Progenitor cell of endocrine pancreas (in vitro differentiated cells): ENCODE measurements around the gene PLCD1. TPM values are rescaled to one million over a fixed set of nuclear protein-coding genes. Genes with fewer than 3 reads are reported as not detected.
"Not testable (repeated sequence)": the region's sequence is repeated elsewhere in the genome, so short reads cannot be mapped to it uniquely, and the experiment has no call there.

Experiments used
- DNase-seq: peaks from one replicate; pipeline ENCODE4 v3.0.0; 2021; ENCODE audit warnings: low spot score; ENCODE audit not compliant: unreplicated experiment
- H3K27ac Mint-ChIP-seq: 2 replicates; pipeline ENCODE4 v1.8.0; 2021; ENCODE audit warnings: mild to moderate bottlenecking, moderate library complexity, mixed read lengths
- H3K27me3 Mint-ChIP-seq: 2 replicates; pipeline ENCODE4 v1.8.0; 2021; ENCODE audit warnings: mixed read lengths
- H3K36me3 Mint-ChIP-seq: 2 replicates; pipeline ENCODE4 v1.8.0; 2022; ENCODE audit warnings: mixed read lengths; ENCODE audit not compliant: insufficient read depth
- H3K4me1 Mint-ChIP-seq: 2 replicates; pipeline ENCODE4 v1.8.0; 2021; ENCODE audit warnings: low read depth, mixed read lengths
- H3K4me3 Mint-ChIP-seq: 2 replicates; pipeline ENCODE4 v1.8.0; 2021; ENCODE audit warnings: low read depth, mild to moderate bottlenecking, moderate library complexity, mixed read lengths
- H3K9me3 Mint-ChIP-seq: 2 replicates; pipeline ENCODE4 v1.8.0; 2021; ENCODE audit warnings: low read depth, mixed read lengths
- total RNA-seq: library from RNA; stranded (reverse); gene quantifications from 2 replicates; pipeline ENCODE4 v1.2.1, GENCODE V29; 2021
- TF ChIP-seq, protein P1 (sequence below): fragments of 200-600 bp; sonication (generic); IDR thresholded peaks from one replicate; pipeline ENCODE4 v1.5.0; 2021; ENCODE audit warnings: antibody characterized with exemption, mild to moderate bottlenecking; ENCODE audit not compliant: unreplicated experiment

The PLCD1 gene
- total RNA-seq, 1 donor from 2014 or later, result 30.0 TPM

DNA sequence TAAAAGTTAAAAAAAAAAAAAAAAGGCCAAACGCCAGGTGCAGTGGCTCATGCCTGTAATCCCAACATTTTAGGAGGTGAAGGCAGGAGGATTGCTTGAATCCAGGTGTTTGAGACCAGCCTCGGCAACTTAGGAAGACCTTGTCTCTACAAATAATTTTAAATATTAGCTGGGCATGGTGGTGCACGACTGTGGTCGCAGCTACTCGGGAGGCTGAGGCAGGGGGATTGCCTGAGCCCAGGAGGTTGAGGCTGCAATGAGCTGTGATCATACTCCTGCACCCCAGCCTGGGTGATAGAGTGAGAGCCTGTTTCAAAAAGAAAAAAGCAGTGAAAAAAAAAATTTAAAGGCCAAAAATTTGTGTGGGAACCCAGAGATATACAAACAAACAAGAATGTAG lies 6.8 kb upstream of the PLCD1 start:
- TF ChIP-seq, protein P1, sequence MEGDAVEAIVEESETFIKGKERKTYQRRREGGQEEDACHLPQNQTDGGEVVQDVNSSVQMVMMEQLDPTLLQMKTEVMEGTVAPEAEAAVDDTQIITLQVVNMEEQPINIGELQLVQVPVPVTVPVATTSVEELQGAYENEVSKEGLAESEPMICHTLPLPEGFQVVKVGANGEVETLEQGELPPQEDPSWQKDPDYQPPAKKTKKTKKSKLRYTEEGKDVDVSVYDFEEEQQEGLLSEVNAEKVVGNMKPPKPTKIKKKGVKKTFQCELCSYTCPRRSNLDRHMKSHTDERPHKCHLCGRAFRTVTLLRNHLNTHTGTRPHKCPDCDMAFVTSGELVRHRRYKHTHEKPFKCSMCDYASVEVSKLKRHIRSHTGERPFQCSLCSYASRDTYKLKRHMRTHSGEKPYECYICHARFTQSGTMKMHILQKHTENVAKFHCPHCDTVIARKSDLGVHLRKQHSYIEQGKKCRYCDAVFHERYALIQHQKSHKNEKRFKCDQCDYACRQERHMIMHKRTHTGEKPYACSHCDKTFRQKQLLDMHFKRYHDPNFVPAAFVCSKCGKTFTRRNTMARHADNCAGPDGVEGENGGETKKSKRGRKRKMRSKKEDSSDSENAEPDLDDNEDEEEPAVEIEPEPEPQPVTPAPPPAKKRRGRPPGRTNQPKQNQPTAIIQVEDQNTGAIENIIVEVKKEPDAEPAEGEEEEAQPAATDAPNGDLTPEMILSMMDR, result no peak

DNA sequence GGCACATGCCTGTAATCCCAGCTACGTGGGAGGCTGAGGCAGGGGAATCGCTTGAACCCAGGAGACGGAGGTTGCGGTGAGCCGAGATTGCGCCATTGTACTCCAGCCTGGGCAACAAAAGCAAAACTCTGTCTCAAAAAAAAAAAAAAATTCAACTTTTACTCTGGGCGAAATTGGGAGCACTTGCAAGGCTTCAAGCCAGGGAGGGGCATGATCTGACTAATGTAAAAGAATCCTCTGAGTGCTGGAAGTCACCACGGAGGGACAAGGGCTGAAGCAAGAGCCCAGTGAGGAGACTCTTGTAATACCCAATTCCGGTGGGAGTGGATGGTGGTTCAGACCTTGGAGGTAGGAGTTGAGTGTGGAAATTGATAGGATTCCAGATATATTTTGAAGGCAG lies 4.9 kb upstream of the PLCD1 start:
- H3K9me3 Mint-ChIP-seq, H3K36me3 Mint-ChIP-seq, H3K4me1 Mint-ChIP-seq, H3K4me3 Mint-ChIP-seq, H3K27ac Mint-ChIP-seq, DNase-seq: not testable (repeated sequence)
- peaks cover 36% of the 10 kb centered on the region for H3K27me3 Mint-ChIP-seq

More for the DNA sequence above, 6.8 kb upstream of the PLCD1 start:
- no peaks in the 10 kb centered on the region for H3K9me3 Mint-ChIP-seq
- no peak overlapping the region for H3K27ac Mint-ChIP-seq
- H3K27me3 Mint-ChIP-seq, result peaks cover 44% of the 10 kb centered on the region
- H3K4me3 Mint-ChIP-seq, result no peak overlapping the region
- no peaks in the 10 kb centered on the region for H3K36me3 Mint-ChIP-seq
- no peak for DNase-seq
- H3K4me1 Mint-ChIP-seq, result peaks cover 4% of the 10 kb centered on the region

DNA sequence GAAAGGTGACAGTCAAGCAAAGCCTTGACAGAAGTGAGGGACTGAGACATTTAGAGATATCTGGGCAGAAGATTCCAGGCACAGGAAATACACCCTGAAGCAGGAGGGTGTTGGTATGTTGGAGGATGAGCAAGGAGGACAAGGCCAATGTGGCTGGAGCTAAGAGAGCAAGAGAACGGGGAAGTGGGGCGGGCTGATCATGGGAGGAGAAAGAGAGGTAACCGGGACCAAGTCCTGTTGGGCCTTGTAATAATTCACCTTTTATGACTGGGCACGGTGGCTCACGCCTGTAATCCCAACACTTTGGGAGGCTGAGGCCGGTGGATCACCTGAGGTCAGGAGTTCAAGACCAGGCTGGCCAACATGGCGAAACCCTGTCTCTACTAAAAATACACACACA lies 4.1 kb upstream of the PLCD1 start:
- not testable (repeated sequence) for DNase-seq, H3K27ac Mint-ChIP-seq, H3K4me1 Mint-ChIP-seq, H3K9me3 Mint-ChIP-seq, H3K36me3 Mint-ChIP-seq, H3K4me3 Mint-ChIP-seq
- H3K27me3 Mint-ChIP-seq, result peaks cover 30% of the 10 kb centered on the region

DNA sequence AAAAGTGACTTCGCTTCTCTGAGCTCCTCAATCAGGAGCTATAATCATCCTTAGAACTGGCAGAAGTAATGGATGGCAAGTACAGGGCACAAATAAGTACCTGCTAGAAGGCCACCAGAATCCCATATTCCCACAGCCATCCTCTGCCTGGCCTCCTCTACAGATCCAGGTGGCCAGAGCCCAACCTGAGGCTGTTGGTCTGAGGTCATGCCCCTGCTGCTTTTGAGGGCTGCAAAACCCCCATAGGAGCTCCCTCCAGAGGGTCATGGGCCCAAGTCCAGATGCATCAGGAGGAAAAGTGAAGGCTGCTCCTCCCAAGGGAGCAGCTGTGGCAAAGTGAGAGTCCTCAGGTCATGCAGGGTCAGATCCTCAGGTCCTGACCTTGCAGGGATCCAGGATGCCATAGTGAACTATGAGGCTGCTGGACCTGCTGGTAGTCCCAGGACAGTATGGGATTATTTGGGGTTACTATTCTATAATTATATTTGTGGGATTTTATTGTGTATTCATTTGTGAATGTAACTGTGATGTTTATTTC lies 3.0 kb upstream of the PLCD1 start:
- peaks cover 8% of the 10 kb centered on the region for H3K4me1 Mint-ChIP-seq
- TF ChIP-seq, protein P1, result no peak
- H3K4me3 Mint-ChIP-seq, result no peak overlapping the region
- no peaks in the 10 kb centered on the region for H3K9me3 Mint-ChIP-seq
- peaks cover 34% of the 10 kb centered on the region for H3K27me3 Mint-ChIP-seq
- no peak for DNase-seq
- no peak overlapping the region for H3K27ac Mint-ChIP-seq
- H3K36me3 Mint-ChIP-seq, result no peaks in the 10 kb centered on the region

DNA sequence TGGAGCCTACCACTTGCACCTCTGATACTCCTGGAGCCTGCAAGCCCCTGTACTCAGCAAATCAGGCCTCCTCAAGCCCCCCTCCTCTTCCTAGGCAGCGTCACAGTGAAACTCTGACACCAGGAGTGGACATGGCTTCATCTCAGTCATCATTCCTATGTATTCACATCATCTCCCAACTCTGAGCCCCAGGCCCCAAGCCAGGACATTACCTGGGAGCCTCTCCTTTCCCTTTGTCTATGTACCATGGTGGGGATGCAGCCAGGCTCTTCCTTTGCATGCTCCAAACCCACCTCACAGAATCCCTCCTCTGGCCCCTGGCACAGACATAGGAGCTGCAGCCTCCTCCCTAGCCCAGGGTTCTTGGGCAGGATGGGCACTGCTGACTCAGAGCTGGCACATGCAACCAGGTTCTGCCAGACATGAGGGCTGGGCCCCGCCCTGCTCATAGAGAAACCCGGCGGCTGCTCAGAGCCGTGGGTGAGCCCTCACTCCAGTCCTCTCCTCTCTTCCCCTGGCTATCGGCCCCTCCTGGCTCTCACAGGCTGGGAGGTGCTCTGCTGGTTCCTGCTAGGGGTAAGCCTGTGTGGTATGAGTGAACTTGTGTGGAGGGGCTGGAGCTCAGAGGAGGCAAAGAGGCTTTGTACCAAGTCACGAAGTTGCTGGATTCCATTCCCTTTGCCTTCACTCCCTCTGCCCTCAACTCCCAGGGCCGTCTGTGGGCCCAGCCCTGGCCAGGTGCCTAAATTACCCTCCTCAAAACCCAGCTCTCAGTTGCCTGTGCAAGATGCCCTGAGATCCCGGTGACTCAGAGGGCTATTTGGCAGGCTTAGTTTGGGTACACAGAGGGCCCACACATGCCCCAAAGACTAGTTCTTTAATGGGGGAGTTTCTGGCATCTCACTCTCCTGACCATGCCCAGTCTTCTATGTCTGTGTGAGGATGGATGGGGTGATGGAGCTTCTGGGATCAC lies 1.9 kb upstream of the PLCD1 start:
- no peaks in the 10 kb centered on the region for H3K9me3 Mint-ChIP-seq
- peaks cover 8% of the 10 kb centered on the region for H3K4me1 Mint-ChIP-seq
- no peaks in the 10 kb centered on the region for H3K36me3 Mint-ChIP-seq
- peaks cover 38% of the 10 kb centered on the region for H3K27me3 Mint-ChIP-seq
- H3K27ac Mint-ChIP-seq, result peak overlapping the region; percentile 35
- peak overlapping the region; percentile 67 for H3K4me3 Mint-ChIP-seq
- DNase-seq, result no peak
- TF ChIP-seq, protein P1, result no peak

DNA sequence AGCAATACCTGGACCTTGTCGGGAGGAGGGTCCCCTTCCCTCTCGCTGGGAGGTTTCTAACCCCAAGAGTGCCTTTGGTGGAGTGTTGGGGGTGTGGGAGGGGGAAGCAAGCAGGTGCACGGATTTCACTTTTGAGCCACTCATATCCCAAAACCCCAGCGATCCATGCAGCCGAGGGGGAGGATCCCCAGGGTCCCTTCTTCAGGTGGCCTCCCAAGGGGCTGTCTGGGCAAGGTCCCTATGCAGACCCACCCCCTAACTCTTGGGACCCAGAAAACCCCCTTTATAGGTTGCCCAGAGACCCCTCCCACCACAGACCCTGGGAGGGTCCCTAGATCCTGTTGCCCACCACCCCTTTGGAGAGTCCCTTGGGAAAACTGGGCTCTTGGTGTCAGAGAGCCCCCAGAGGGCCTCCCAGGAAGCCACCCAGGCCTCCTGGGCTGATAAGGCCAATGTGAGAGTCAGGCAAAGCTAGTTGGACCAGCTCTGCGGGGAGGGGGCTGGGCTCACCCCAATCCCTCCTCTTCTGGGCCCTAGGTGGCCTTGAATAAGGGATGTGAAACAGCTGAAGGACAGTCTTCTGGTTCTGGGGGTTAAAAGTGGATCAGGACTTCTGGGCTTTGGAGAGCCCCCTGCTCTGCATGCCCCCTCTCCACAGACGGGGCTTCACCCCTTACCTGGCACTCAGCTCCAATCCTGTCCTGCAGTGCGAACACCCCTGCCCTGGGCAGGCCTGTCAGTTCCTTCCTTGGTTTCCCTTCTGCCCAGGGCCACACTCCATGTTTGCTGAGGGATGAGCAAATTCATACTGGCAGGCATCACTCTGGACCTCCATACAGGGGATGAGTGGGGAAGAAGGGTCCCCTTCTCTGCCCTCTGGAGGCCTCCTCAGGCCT lies 932 bp upstream of the PLCD1 start:
- Mint-ChIP-seq H3K36me3 (peaks cover 2% of the 10 kb centered on the region), H3K4me3 (peak overlapping the region; percentile 68), H3K9me3 (no peaks in the 10 kb centered on the region), H3K27me3 (peaks cover 41% of the 10 kb centered on the region), H3K4me1 (peaks cover 11% of the 10 kb centered on the region), H3K27ac (peak overlapping the region; percentile 92)
- TF ChIP-seq, protein P1, result no peak
- no peak for DNase-seq
